Loucy (cell line): Measurements from ENCODE around the gene CEP128.

ENCODE experiments used
- EZH2phosphoT487 ChIP-seq: fragments of 200-600 bp; IDR thresholded peaks from 2 replicates; pipeline ENCODE4 v1.6.1; 2018; ENCODE audit warnings: antibody characterized with exemption, mild to moderate bottlenecking, moderate library complexity, borderline replicate concordance
- TF ChIP-seq, protein P1 (sequence below): fragments of 200-600 bp; sonication (generic); conservative IDR thresholded peaks from 2 replicates; pipeline ENCODE4 v1.5.1; 2014; ENCODE audit warnings: mild to moderate bottlenecking, antibody characterized with exemption, low read length

- TF ChIP-seq, protein P1, sequence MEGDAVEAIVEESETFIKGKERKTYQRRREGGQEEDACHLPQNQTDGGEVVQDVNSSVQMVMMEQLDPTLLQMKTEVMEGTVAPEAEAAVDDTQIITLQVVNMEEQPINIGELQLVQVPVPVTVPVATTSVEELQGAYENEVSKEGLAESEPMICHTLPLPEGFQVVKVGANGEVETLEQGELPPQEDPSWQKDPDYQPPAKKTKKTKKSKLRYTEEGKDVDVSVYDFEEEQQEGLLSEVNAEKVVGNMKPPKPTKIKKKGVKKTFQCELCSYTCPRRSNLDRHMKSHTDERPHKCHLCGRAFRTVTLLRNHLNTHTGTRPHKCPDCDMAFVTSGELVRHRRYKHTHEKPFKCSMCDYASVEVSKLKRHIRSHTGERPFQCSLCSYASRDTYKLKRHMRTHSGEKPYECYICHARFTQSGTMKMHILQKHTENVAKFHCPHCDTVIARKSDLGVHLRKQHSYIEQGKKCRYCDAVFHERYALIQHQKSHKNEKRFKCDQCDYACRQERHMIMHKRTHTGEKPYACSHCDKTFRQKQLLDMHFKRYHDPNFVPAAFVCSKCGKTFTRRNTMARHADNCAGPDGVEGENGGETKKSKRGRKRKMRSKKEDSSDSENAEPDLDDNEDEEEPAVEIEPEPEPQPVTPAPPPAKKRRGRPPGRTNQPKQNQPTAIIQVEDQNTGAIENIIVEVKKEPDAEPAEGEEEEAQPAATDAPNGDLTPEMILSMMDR: no peak
- no peak for TF ChIP-seq EZH2phosphoT487
Observed at GRCh38 chr14:80565001-80565400, 376.5 kb downstream of the CEP128 start.
